GM12865 (cell line): Measurements from ENCODE around the gene NCAM1.

ENCODE experiments used
- DNase-seq: peaks from one replicate; pipeline ENCODE4 v3.0.0; 2010; ENCODE audit warnings: low read depth
- H3K4me3 ChIP-seq: 2 replicates; pipeline ENCODE4 v1.5.1; 2011; ENCODE audit warnings: mild to moderate bottlenecking, low read depth, low read length, control low read depth
- CTCF ChIP-seq: IDR thresholded peaks from 2 replicates; pipeline ENCODE4 v1.5.1; 2011; ENCODE audit warnings: low read length, control low read depth, low read depth, inconsistent platforms; ENCODE audit not compliant: insufficient read depth; ENCODE audit errors: missing control alignments

The NCAM1 gene

GRCh38 chr11:113265362-113265761, 304.1 kb downstream of the NCAM1 start:
- no peak overlapping the region for H3K4me3 ChIP-seq
- TF ChIP-seq CTCF: no peak
- no peak for DNase-seq

GRCh38 chr11:113267493-113267892, 306.3 kb downstream of the NCAM1 start:
- no peak for TF ChIP-seq CTCF
- no peak overlapping the region for H3K4me3 ChIP-seq
- DNase-seq: no peak

GRCh38 chr11:113269096-113269495, 307.9 kb downstream of the NCAM1 start:
- no peak for DNase-seq
- no peak overlapping the region for H3K4me3 ChIP-seq
- TF ChIP-seq CTCF: no peak

- no peak for DNase-seq
- no peak overlapping the region for H3K4me3 ChIP-seq
- TF ChIP-seq CTCF: no peak
These were observed 308.4 kb downstream of the NCAM1 start for GRCh38 chr11:113269636-113270035.

GRCh38 chr11:113270080-113270479, 308.9 kb downstream of the NCAM1 start:
- DNase-seq: no peak
- no peak for TF ChIP-seq CTCF
- H3K4me3 ChIP-seq: no peak overlapping the region

- H3K4me3 ChIP-seq: no peak overlapping the region
- DNase-seq: no peak
- no peak for TF ChIP-seq CTCF
These were observed 310.5 kb downstream of the NCAM1 start for GRCh38 chr11:113271551-113272245.

GRCh38 chr11:113272281-113272680, 311.1 kb downstream of the NCAM1 start:
- TF ChIP-seq CTCF: no peak
- DNase-seq: no peak
- no peak overlapping the region for H3K4me3 ChIP-seq
